NCI-H187 treated with DMSO at 0.1 percent for 48 hours (cell line): Measurements from ENCODE around the gene PHKB.
"Not testable (repeated sequence)": the region's sequence is repeated elsewhere in the genome, so short reads cannot be mapped to it uniquely, and the experiment has no call there.

Source experiments
- DNase-seq: peaks from one replicate; lab custom pipeline; 2025; lab: John Stamatoyannopoulos, UW

PHKB gene

GRCh38 chr16:47626246-47626645 is 165.1 kb downstream of the PHKB start:
- DNase-seq, result no peak

DNA sequence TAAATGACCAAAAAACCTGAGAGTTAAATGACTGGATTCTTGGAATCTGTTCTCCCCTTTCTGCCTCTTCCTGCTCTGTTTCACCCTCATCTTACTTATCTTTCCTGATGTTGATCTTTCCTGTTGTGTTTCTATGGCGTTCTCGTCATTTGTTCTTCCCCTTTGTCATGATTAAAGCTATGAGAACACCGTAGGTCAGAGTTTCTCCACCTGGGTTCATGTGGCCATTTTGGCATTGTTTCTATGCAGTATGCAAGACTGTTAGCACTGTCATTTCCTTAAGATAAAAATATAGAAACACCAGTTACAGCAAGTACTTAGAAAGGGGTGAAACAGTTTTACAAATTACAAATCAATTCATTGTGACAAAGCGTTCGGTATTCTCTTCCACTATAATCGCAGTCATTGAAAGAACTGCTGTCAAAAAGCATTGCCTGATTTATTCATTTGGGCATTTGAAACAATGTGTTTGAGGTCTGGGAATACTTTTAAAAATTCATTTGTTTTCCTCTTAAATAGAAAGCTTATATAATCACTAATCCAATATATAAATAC is 166.0 kb downstream of the PHKB start:
- DNase-seq, result no peak

DNA sequence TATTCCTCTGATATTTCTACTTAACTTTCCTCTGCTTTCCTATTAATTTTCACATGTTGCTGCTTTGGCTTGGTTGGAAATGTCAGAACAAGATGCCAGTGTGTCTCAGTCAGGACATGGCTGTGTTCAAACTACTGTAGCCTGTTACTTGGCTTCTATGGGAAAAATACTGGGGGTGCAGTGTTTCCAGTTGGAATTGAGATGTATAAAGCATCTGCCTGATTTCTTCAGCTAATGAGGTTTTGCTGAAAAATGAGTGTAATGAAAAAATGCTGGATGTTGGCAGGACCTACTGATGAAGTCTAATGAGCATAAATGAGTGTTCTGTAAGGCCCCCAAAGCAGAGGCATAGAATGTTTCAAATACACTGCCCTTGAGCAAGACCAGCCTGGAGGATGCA is 166.6 kb downstream of the PHKB start:
- no peak for DNase-seq

DNA sequence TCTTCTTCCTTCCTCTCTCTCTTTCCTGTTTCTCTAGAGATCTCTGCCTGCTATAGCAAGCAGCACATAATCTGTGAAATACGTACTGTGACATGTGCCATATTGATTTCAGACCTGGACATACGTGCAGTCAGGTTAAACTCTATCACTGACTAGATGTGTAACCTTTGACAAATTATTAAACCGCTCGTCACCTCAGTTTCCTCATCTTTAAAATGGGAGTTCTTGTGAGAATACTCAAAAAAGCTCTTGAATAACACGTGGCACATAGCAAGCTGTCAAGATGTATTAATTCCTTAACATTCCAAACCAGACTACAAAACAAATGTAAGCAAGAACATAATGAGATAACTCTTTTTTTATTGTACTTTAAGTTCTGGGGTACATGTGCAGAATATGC is 170.0 kb downstream of the PHKB start:
- DNase-seq, result no peak

GRCh38 chr16:47634126-47634525 is 173.0 kb downstream of the PHKB start:
- DNase-seq, result no peak

GRCh38 chr16:47634727-47635126 is 173.6 kb downstream of the PHKB start:
- no peak for DNase-seq

- DNase-seq, result no peak
Observed at GRCh38 chr16:47636501-47637099, 175.5 kb downstream of the PHKB start.

GRCh38 chr16:47638175-47638574 is 177.0 kb downstream of the PHKB start:
- no peak for DNase-seq

- no peak for DNase-seq
Observed at GRCh38 chr16:47640661-47641060, 179.5 kb downstream of the PHKB start.

DNA sequence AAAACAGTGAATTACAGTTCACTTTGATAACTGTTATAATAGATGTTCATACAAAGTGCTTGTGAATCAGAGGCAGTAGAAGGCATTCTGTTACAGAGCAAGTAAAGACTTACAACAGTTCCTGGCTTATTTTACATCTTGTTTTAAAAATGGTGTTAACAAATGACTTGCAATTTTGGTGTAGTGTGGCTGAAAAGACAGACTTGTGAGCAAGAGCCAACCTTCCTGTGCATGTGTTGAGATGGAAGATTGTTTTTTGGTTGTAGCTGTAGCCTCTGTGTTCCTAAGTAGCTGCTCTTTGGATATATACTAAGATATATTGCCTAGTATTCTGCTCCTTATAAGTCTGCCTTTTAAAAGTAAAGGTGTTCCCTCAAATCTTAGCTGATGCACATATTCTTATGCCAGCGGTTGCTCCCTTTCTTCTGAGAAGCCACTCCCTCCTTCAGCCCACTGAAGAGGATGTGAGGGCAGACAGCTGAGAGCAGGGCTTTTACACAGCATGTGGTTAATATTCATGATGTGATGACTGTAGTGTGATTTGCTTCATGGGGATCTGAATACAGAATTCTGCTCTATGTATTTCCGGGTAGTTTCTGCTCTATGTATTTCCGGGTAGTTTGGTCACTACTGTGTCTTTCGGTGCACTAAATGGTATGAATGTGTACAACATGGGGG is 182.3 kb downstream of the PHKB start:
- DNase-seq, result no peak

DNA sequence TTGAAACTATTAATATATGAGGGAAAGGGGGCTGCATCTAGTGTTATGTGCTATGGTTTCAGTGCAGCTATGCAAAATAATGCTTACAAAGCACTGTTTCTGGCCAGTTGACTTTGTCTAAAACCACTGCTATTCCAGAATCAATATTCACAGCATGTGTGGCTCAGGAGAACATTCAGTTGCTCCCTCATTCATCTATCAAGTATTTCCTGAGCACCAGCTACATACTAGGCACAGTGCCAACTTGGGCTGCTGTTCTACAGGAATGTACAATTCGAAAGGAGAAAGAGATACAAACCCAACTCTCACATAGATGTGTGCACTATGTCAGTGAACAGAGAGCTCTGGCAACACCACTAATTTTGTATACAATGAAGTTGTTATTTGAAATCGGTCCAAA is 183.0 kb downstream of the PHKB start:
- DNase-seq, result no peak

DNA sequence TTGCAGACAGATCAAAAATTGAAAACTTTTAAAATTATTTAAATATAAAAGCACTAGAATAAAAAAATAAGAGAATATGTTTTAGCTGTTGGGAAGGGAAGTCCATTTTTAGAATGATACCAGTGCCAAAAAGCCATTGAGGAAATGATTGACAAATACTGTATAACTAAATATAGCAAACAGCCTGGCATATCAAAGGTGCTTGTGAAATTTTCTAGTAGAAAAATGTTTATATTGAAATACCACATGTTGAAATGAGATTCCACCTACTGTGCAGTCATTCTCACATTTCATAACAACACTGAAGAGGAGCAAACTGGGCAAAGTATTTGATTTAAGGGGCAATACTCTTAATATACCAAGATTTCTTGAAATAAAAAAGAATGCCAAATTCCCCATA is 183.5 kb downstream of the PHKB start:
- DNase-seq, result no peak

DNA sequence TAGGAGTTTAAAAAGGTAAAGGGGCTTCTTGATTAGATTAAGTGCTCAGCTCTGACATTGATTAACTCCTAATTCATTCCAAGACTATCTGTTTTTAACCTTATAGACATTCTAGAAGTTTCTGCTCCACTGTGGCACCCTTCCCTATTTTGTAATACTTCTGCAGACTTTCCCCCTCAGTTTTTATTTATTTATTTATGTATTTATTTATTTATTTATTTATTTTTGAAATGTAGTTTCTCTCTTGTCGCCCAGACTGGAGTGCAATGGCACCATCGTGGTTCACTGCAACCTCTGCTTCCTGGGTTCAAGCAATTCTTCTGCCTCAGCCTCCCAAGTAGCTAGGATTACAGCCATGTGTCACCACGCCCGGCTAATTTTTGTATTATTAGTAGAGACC is 185.8 kb downstream of the PHKB start:
- no peak for DNase-seq

GRCh38 chr16:47657032-47657431 is 195.9 kb downstream of the PHKB start:
- no peak for DNase-seq

DNA sequence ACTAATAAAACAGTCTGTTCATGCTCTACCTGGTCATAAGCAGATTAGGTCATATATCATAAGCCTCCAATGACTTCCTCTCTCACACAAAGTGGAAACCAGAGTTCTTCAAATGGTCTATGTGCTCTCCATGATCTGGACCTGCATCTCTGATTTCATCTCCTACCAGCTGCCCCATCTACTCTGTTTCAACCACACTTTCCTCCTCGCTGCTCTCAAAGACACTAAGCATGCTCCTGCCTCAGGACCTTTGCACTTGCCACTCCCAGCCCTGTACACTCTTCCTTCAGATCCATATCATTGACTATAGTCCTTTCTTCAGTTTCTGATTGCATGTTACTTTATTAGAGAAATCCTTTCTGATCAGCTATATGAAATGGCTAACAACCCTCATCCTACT is 196.8 kb downstream of the PHKB start:
- DNase-seq, result no peak

DNA sequence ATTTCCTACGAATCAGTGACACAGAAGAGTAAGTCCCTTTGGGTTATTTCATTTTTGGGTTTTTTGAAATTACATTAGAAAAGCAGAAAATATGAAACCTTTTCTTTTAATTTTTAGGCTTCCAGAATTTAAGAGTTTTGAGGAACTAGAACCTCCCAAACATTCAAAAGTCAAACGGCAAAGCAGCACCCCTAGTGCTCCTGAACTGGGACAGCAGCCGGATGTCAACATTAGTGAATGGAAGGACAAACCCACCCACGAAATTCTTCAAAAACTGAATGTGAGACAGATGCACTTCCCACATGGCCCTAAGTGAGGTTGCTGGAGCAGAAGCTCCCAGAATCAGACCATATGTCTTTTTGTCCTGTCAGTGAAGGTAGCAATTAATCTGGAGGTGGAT is 199.4 kb downstream of the PHKB start:
- DNase-seq, result no peak

DNA sequence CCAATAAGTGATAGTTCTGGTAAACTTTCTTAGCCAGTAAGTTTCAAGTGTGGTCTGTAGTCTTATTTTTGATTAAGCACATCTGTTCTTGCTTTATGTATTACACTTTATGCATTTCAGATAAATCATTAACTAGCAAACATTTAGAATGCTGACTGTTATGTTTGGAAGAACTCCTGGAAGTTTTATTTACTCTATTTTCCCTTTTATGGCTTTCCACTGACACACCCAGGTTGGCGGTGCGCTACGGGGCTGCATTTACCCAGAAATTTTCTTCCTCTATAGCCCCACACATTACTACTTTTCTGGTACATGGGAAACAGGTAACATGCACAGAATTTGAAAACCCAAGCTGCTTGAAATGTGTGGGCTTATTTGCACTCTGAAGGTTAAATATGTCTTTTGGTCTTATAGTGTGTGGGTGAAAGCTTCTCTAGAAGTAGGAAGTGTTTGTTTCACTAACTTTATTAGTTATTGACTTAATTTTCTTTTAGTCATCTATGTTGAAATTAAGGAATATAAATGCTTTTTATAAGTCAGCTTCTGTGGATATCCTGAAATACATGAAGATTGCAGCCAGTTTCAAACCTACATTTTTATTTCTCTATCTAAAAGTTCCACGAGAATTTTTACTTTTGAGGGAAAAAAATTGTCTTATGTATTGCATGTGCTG is 203.7 kb downstream of the PHKB start:
- DNase-seq, result no peak

DNA sequence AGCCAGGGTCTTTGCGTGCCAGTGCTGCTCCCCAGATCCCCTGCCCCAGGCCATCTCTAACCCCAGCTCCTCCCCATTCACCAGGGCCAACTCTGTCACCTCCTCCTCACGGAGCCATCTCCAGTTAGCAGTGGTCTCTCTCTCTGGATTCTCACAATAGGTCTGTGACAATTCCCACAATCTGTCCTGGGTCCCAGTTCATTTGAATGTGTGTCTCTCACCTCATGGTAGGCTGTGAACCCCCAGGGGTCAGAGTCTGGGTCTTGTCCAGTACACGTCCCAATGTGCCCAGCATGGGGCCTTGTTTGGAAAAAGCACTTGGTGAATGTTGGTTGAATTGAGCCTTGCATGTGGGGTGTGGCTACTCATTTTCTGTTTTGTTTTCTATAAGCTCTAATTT is 205.3 kb downstream of the PHKB start:
- DNase-seq, result no peak

GRCh38 chr16:47667956-47668355 is 206.8 kb downstream of the PHKB start:
- DNase-seq, result no peak

DNA sequence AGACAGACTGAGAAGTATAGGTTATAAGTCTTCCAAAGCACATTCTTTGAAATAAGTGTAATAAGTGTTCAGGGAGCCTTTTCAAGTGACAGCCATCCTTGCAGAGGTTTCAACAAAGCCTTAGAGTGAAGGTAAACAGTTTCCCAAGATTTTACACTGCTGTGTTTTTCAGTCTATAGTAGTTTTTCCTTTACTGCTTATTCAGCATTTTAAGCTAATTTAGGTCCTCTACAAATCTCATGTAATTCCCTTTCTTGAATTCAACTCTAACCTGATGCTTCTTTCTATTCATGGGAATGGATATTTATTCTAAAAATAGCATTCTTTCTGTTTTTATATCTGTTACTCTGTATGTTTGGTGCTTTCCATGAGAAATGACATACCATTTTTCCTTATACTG is 211.3 kb downstream of the PHKB start:
- no peak for DNase-seq

DNA sequence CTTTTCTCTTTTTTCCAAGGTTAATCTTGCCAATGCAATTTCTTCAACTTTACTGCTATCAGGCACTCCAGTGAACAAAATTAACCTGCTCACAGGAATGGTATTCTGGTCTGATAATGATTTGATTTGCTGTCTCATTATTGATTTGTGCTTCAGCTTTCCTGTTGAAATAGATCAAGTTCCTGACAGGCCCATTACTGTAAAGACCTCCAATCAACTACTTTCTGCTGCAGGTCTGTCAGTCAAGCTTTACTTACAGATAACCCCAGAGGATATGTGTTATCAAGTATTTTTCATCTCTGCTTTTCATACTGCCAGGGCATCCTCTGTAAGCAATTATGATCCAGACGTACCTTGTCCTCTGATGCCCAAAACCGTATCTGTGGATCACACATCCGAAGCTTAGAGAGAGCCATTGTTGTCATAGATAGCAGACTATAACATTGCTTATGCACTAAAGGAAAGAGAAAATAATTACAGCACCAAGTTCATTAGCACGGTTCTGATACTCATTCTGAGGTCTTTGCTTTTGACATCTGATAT is 215.6 kb downstream of the PHKB start:
- DNase-seq, result no peak

DNA sequence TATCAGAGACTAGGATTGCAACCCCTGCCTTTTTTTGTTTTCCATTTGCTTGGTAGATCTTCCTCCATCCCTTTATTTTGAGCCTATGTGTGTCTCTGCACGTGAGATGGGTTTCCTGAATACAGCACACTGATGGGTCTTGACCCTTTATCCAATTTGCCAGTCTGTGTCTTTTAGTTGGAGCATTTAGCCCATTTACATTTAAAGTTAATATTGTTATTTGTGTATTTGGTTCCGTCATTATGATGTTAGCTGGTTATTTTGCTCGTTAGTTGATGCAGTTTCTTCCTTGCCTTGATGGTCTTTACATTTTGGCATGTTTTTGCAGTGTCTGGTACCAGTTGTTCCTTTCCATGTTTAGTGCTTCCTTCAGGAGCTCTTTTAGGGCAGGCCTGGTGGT is 220.4 kb downstream of the PHKB start:
- not testable (repeated sequence) for DNase-seq

DNA sequence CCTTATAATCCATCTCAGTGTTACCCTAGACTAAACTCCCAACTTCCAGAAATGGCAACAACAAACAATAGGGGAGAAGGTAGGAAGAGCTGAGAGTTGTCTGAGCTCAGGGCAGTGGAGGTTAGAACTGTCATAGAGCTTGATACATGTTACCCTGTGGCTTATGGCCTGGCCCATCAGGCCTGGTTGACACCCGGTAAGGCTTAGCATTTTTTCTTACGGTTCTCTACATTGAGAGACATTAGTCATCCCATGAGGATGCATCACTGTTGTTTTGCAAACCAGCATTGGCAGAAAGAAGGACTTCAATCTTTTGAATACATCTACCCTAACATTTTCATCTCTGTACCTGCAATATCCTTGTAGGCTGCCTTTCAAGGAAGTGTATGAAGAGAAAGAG is 226.6 kb downstream of the PHKB start:
- DNase-seq, result no peak
